Measurements from ENCODE around the gene PPFIA2.
"Not testable (repeated sequence)": the region's sequence is repeated elsewhere in the genome, so short reads cannot be mapped to it uniquely, and the experiment has no call there.

PPFIA2 gene

GRCh38 chr12:81659310-81659709 lies 99.8 kb downstream of the PPFIA2 start:
- DNase-seq, result not testable (repeated sequence)

DNA sequence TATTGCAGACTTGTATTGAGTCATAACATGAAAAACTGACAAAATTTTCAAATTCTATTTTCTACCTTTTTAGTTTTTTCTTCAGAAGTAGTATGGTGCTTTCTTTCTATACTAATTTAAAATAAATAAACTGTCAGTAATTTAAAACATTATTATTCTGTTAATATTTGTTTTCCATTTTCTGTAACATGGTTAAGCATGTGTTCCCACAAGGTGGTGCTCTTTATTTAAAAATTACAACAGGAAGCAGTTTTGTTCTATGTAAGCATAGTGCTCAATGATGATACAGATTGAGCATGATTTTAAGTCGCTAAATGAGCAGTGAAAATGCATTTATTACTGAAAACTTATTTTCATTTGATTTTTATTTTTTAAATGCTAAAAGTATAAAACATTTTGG lies 114.6 kb downstream of the PPFIA2 start:
- peak; percentile 49 for DNase-seq

DNA sequence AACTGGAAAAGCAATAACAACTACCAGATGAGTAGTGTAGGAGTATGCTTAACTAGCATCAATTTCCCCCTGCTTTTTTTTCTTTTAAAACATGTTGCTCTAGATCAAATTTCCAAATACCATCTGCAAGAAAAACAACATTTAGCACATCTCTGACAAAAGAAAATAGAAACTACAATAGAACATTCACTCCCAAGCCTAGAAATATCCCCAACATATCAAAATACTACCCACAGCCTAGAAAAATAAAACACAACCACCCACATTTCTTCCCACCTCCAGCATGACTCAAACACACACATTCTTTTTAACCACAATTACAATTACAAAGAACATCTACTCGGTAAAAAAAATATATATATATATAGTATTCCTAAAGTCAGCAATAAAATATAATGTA lies 120.0 kb downstream of the PPFIA2 start:
- no peak for DNase-seq

- DNase-seq, result no peak
These were observed 126.0 kb downstream of the PPFIA2 start for GRCh38 chr12:81633127-81633526.

DNA sequence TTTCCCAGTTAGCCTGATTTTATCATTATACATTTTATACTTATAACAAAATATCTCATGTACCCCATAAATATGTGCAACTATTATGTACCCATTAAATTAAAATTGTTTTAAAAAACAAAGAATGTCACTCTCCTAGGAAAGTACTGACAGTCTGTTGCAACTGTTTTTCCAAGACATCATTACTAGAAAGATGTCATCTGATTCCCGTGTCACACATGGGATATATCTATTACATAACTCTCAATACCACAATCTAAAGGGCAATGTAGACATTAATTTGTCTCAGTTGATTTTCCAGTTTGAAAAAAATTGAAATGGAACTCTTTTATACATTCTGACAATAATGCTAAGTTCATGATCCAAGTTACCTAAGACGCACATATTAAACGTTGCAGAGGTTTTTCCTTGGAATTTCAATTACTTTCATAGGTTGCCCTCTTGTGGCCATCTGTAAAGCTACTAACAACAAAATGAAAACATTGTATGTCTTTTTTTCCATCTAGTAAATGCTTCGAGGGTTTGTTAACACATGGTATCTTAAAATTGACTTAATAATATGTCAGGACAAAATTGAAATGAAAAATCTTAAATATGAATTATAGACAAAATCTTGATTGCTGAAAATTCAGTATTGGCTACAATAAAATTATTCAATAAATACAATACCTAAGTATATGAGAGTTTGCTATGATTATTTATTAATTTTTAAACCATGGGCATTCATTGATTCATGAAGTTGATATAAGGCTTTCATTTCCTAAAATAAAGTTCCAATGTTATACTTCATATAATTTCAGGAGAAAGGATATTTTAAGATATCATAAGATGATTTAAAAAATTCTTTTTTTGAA lies 131.6 kb downstream of the PPFIA2 start:
- no peak for DNase-seq

DNA sequence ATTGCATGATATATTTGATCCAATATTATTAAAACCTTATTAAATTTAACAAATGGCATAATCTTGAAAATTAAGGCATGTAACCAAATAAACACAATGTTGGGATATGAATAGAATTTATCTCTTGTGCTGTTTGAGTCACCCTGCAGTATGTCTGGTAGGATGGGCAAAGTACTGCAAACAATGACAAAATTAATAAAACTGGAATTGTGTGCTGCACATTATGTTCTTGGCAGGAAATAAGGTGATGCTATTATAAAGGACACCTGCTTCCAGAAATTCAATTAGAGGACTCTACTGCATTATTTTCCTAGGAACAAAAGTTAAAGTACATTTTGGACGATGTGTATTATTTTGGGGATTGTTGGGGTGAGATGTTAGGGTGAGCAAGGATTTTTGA lies 132.7 kb downstream of the PPFIA2 start:
- DNase-seq, result no peak

DNA sequence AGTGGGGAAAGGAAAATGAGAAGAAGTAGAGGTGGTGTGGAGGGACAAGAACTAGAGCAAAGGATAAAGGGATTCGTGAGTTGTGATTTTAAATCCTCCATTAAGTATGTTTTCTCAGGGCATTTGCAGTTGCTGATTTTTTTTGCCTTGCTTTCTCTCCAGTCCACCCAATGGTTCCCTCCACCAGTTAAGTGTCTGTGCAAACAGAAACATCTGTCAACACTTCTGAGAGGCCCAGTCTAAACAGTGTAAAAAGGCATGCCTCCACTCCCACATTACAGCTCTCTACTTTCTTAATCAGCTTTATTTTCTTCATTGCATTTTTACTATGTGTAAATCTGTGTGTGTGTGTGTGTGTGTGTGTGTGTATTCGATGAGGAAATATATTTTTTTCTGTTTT lies 141.2 kb downstream of the PPFIA2 start:
- DNase-seq, result no peak

DNA sequence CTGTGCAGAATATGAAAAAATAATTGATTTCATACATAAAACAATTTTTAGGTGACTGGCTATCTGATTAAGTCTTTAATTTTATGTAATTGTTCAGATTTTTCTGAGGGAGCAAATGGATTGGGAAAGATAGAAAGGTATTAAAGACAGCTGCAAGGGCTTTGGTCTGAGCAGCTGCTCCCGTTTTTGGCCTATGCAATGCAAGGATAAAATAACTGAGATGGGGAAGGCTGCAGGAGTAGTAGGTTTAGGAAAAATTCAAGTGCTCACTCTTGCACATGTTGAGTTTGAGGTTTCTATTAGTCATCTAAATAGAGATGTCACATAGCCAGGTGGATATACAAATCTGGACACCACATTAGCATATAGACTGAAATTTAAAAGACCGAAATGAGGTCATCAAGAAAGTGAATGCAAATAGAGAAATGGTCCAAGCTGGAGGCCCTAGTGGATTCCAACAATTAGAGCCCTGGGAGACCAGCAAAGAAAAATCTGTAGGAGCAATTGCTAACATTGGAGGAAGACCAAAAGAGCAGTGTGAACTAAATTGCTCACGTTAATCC lies 144.0 kb downstream of the PPFIA2 start:
- DNase-seq, result no peak

GRCh38 chr12:81610955-81611889 lies 147.9 kb downstream of the PPFIA2 start:
- DNase-seq, result no peak

- no peak for DNase-seq
These were observed 161.1 kb downstream of the PPFIA2 start for GRCh38 chr12:81597928-81598604.

GRCh38 chr12:81596558-81596957 lies 162.6 kb downstream of the PPFIA2 start:
- DNase-seq, result no peak

- no peak for DNase-seq
These were observed 167.9 kb downstream of the PPFIA2 start for GRCh38 chr12:81591256-81591655.

GRCh38 chr12:81590703-81591102 lies 168.4 kb downstream of the PPFIA2 start:
- not testable (repeated sequence) for DNase-seq

- no peak for DNase-seq
These were observed 170.7 kb downstream of the PPFIA2 start for GRCh38 chr12:81588235-81589008.

GRCh38 chr12:81585787-81586186 lies 173.4 kb downstream of the PPFIA2 start:
- no peak for DNase-seq

DNA sequence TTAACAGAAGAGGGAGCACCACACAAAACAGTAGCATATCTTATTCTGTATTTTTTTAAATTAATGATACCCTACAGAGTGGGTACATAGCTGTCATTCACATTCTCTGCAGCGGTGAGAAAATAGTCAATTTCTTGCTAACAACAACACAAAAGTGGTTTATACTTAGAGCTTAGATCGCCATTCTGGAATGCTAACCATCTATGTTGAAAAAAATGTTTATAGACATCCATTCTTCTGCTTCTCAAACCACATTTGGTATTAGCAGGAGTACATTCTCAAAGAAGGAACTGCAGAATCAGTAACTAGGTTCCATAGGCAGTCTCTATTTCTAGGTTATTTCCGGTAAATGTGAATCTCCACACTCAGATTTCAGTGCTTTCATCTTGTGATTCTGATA lies 185.9 kb downstream of the PPFIA2 start:
- DNase-seq, result no peak

DNA sequence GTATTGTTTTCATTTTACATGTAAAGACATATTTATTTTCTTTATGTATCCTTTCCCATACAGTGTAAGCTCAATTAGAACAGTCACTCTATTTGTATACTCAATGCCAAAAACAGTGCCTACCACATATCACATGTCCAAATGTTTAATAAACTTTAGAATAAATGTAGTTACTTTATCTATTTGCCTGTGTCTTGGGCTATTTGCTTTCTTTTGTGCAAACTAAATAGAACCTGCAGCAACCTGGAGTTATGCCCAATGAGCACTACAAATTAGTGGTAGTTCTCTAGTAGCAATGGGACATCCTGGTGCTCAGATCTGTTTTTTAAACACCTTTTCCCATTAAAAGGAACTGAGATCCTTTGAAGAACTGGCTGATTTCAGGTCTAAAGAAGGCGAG lies 186.7 kb downstream of the PPFIA2 start:
- DNase-seq, result no peak

GRCh38 chr12:81570234-81570633 lies 188.9 kb downstream of the PPFIA2 start:
- DNase-seq, result no peak

DNA sequence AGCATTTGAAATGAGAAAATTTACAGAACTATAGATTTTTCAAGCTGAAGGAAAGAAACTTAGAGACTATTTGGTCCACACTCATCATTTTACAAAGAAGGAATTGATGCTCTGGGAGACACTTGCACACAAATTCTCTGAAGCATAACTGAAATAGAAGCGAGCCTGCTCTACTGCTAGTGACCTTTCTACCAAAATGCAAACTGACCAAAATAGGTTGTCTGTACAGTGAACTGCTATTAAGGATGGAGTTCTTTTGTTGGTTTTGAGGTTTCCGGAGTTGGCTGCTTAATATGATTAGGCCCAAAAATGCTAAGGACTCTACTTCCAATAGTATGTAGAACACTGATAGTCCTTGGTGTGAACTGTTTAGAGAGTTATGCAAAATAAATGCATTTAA lies 194.9 kb downstream of the PPFIA2 start:
- no peak for DNase-seq

DNA sequence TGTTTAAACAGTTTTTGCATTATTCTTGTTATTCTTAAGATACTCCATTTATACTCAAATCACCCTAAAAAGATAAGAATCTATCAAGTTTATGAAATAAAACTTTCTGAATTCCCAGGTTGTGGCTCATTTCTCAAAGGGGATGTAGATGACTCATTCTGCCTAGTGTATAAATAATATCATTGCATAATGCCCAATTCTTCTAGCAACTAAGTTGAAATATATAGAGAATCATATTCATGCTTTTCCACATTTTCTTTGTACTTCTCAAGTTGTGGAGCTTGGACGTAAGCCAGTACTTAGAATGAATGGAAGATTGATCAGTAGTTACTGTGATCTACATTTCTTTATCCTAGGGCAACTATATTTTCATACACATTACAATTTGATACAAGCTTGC lies 201.1 kb downstream of the PPFIA2 start:
- no peak for DNase-seq

- DNase-seq, result no peak
These were observed 212.3 kb downstream of the PPFIA2 start for GRCh38 chr12:81546811-81547210.

DNA sequence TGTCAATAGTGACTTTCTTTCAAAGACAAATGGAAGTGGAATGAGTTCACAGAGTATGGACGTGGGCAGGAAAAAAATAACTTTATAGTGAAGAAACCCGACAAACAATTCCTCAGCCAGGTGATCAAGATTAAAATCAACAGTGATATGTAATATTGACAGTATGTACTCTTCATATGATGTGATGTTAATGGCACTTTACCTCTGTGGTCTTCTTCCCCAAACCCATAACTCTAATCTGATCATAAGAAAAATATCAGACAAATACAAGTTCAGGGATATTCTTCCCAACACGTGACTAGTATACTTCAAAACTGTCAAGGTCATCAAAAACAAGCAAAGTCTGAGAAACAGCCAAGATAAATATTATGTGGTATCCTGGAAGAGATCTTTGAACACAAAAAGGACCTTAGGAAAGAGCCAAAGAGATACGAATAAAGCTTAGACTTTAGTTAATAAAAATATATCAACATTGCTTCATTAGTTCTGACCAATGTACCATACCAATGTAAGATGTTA lies 215.5 kb downstream of the PPFIA2 start:
- no peak for DNase-seq

Measured in CD4-positive, alpha-beta T cell treated with Interleukin-21 for 1 hour (primary cell).